Skin of body (tissue), 2 donors: Measurements from ENCODE around the gene LCMT2. TPM values are rescaled to one million over a fixed set of nuclear protein-coding genes. Genes with fewer than 3 reads are reported as not detected.
"Not testable (repeated sequence)": the region's sequence is repeated elsewhere in the genome, so short reads cannot be mapped to it uniquely, and the experiment has no call there.

Experiments used
- DNase-seq: peaks from one replicate; lab custom pipeline; 2025; lab: John Stamatoyannopoulos, UW
- total RNA-seq: library from RNA; depleted of rRNA; stranded (reverse); fragments of >200 nt; gene quantifications from one replicate; pipeline ENCODE4 v1.2.3, GENCODE V29; 2014

Gene LCMT2
- total RNA-seq, 1 donor from 2014 or later: 4.4 TPM

DNA sequence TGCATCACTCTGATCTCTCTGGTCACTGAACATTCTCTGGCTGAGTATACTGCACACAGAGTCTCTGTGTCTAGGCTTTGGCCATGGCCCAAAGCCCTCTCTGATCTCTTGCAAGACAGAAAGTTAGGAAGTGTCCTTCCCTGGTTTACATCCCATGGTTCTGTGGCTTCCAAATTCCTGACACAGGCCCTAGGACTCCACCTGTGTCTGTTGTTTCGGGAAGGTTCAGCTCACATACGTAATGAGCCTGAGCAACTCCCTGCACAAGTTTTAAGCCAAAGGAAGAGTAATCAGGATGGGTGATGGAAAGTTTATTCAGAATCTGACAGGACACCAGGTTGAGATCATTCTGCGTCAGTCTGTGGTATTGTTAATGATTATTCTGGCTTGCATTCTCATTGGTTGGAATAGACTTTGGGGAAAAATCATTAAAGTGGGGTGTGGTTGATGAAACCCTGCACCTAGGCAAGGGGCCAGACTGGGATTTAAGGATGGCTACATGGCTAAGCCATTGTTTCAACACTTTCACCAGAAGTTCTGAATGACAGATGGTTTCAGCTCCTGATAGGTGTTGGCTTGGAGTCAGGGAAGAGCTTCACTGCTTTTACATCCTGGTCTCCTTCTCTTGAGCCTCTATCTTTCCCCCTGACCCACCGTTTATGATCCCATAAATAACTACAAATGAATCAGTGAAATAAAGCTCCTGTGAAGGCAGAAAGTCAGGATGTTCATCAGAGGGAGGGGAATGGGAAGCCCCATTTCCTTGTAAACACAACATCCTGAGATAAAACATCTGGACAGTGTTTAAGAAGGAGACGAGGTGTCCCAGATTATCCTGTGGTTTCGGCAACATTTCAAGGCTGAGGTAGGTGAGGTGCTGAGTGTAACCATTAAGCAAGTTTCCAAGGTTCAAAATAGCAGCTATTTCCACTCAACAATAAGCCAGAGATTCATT is 14.1 kb downstream of the LCMT2 start:
- no peak for DNase-seq

DNA sequence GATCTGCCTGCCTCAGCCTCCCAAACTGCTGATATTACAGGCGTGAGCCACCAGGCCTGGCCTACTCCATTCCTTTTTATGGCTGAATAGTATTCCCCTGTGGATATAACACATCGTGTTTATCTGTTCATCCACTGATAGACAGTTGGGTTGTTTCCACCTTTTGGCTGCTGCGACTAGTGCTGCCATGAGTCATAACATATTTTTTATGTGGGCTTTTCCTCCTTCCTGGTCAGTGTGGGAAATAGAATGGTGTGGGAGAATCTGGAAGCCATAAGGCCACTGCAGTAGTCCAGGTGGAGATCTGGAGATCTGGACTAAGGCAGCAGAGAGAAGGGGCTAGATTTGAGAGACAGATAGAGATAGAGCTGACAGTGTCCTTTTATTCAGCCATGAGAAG is 16.2 kb downstream of the LCMT2 start:
- DNase-seq: no peak

DNA sequence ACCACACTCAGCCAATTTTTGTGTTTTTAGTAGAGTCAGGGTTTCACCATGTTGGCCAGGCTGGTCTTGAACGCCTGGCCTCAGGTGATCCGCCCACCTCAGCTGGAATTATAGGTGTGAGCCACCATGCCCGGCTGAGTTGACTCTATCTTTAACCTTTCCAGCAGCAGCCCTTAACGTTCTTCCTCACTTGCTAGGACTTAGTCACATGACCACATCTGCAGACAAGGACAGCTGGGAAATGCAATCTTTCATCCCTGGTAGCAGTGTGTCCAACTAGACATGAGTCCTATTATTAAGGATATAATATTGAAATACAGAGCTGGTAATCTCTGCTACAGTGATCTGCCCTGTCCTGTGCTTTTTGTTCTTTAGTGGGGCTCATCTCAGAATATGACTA is 18.0 kb downstream of the LCMT2 start:
- no peak for DNase-seq

DNA sequence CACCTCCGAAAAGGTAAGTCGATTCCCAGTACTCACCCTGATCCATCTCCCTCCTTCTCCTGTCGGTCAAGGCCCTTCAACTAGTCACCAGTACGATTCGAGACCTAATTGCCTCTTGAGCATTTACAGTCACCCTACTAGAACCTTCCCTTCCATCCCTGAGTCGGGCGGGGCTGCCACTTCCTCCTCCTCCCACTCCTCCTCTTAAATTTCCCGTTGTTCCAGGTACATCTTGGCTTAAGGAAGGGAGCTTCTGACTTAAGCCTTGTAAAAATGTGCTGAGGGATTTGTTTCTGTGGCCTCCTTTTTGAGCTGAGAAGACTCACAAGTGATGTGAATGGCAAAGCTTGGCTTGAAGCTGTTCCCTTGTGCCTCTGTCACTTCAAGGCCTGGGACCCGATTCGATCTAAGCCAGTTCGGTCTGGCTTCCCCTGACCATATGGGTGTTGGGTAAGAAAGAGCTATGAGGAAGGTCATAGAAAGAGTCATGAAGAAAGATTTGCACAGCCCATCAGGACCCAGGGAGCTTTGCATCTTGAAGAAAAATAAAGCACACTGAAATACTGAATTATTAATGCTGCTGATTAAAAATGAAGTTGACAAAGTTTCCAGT is 28.1 kb downstream of the LCMT2 start, which contains the start of gene TGM7:
Gene TGM7, minus strand, starts transcription at position 51 of the 613 bp plus-strand sequence.
- DNase-seq: no peak

DNA sequence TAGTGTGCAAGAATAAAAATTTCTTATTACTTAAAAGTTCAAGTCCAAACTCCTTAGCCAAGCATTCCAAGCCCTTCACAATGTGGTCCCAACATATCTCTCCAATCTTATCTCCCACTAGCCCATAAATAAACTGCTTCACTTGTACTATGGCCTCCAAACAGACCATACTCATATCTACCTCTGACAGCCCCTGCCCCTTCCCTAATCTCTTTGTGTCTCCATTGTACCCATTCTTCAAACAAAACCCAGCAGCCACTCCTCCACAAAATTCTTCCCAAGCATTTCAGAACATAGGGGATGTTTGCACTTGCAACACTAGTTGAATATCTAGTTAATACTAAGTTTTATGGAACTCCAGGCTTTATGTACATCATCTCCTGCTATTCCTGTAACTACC is 30.5 kb downstream of the LCMT2 start:
- no peak for DNase-seq

DNA sequence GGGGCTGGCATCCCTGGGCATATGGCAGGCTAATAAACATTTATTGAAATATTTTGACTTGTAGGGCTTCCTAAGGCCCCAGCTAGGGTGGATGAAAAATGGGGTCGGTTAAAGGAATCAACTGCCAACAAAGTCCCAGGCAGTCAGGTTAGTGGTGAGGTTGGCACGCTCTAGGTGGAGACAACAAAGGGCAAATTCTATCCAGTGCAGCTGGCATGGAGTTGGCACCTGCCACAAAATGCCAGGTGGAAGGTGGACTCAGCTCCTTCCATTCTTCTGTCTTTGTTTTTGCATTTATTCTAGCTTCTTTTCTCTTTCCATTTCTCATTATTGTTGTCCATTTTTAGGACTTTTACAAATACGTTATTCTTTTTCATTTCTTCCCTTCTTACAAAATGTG is 31.0 kb downstream of the LCMT2 start:
- DNase-seq: no peak

DNA sequence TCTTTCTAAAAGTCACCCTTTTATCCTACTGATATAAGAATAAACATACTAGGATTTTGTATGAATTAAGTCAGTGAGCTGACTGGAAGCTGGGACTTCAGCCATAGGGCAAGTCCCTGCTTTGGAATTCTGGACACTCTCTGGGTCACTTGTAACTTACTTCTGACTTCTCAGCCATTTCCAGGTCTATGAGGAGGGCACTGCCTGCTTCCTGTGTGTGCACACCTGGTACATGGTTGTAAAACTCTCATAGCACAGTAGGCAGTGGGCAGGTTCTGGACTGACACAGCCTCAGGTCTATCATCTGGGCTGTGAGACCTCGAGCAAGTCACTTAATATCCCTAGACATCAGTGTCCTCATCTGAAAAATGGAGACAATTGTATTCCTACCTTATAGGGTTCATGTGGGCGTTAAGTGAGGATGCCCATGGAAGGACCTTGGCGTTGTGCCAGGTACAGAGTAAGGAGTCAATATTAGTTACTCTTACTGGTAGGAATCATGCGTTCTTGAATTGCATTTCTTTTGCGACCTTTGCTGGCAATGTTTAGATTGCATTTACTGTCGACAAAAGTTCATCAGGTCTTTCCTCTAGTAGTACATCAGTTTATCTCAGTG is 36.2 kb downstream of the LCMT2 start:
- no peak for DNase-seq

DNA sequence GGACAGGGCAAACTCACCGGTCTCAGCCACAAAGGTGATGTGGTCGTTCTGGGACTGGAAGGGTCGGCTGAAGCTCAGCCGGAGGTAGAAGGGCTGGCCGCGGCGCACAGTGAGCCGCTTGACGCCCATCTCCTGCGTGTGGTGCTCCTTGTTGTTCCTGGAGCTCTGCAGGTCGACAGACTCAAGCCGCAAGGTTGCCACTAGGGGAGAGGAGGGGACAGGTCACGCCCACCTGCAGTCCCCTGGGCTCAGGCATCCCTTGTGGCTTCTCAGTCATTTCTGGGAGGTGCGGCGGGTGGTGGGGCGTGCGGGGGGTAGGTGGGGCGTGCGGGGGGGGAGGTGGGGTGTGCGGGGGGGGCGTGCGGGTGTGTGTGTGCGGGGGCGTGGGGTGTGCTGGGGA is 36.9 kb downstream of the LCMT2 start:
- no peak for DNase-seq

DNA sequence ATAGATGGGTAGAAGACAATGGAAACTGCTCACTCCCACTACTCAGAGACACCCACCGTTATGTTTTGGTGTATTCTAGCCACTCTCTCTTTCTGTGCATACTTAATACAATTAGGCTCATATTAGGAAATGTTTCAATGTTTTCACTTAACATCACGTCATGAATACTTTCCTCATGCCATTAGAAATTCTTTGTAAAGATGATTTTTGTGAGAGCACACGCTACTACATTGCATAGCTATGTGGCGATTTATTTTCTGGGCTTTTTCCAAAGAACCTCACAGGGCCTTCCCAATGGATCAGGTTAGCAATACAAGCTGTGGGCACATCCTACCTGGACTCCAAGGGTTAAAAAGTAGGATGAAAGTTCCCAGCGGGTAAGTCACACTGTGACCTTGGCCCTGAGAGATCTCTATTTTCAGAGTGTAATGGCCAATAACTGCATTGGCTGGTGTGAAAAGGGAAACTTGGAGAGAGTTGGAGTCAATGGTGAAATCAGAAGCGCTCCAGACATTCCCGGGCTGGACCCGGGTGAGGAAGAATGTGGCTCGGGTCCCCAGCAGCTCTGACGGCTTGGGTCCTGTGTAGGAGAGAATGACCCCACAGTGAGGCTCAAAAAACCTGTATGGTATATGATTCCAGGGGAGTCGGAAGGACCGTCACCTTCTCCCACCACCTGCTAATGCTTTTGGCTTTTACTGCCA is 37.8 kb downstream of the LCMT2 start:
- peak; percentile 22 for DNase-seq

DNA sequence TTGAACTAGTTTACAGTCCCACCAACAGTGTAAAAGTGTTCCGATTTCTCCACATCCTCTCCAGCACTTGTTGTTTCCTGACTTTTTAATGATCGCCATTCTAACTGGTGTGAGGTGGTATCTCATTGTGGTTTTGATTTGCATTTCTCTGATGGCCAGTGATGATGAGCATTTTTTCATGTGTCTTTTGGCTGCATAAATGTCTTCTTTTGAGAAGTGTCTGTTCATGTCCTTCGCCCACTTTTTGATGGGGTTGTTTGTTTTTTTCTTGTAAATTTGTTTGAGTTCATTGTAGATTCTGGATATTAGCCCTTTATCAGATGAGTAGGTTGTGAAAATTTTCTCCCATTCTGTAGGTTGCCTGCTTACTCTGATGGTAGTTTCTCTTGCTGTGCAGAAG is 40.7 kb downstream of the LCMT2 start:
- DNase-seq: not testable (repeated sequence)

DNA sequence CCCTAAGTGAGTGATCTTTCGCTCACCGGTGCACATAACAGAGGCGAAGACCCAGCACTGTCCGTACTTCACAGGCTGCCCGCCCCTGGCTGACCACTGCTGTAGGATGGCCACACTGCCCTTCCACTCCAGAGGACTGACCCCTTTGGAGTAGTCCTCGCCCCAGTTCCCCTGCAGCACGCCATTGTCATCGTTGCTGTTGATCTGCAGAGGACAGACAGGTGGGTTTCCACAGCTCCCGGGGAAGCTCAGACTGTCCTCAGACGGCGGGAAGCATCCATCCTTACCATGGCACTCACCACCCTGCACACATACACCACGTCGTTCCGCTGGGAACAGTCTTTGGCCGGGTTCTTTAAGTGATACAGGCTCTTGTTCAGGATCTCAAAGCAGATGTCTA is 43.1 kb downstream of the LCMT2 start:
- no peak for DNase-seq

DNA sequence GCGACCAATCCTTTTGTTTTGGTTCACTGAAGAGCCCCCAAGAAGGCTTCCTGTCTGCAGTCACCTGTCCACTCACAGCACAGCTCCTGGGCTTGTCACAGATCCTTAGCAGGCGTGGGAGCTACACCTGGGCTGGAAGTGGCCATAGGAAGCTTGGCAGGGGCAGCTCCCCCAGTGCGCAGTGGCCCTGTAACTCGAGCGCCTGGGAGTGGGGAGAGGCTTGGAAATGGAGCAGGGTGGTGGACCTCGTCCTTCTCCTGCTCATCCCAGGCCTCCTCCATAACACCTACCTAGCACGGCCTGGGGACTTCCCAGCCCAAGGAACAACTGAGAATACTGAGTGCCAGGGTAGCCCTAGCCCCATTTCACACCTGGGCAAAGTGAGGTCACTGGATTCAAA is 44.3 kb downstream of the LCMT2 start:
- no peak for DNase-seq

DNA sequence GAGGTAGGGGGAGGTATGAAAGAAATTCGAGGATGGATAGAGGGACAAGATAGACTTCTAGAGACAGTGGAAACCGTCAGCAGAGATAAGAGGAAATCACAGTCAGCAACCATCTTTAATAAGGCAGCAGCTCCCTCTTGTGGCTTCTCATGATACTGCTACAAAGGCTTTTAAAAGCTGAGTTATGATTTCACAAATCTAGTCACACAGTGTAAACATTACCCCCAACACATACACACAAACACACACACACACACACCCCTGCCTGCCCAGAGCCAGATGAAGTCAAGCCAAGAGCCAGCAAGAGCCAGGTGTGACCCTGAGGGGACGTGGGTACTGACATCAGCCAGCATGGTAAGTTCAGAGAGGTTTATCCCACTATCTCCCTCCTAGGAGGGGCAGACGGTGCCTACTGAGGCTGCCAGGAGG is 44.8 kb downstream of the LCMT2 start:
- peak; percentile 34 for DNase-seq

DNA sequence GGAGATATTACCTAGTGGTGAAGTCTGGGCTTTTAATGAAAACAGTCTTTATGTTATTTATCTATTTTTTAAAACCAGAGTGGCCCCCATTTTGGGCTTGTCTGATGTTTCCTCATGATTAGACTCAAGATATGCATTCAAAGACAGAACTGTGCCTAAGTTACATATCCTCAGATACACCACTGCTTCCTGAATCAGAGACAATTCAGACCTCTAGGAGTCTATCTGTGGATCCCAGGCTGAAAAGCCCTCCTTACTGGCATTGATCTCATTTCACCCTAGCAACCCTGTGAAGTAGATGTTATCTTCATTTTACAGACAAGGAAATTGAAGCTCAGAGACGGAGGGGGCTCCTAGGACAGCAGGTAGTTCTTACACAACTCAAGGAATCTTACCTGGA is 46.8 kb downstream of the LCMT2 start:
- DNase-seq: no peak

DNA sequence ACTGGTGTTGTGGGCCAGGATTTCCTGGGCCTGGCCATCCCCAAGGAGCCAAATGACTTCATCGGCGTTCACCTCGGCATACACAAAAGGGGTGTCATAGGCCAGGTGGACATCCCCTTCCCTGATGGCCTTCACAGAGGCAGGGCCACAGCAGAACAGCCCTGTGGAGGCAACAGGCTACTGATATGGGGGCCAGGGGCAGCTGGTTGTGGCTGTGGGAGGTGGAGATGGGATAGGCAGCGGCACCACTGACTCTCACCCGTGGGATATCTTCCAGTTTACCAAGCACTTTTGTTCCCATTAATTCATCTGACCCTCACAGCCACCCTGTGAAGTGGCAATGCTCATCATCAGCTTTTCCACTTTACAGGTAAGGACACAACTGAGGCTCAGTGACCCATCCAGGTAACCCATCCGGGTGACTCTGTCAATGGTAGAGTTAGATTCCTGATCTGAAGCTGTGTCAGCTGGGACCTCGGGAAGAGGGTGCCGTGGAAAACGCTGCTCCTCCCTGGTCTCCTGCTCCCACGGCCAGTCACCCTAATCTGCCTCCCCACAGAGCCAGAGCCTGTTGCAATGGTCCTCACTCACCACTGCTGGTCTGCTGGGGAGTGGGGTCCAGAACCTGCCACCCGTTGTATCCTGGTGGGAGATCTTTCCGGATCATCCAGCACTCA is 48.3 kb downstream of the LCMT2 start:
- no peak for DNase-seq

DNA sequence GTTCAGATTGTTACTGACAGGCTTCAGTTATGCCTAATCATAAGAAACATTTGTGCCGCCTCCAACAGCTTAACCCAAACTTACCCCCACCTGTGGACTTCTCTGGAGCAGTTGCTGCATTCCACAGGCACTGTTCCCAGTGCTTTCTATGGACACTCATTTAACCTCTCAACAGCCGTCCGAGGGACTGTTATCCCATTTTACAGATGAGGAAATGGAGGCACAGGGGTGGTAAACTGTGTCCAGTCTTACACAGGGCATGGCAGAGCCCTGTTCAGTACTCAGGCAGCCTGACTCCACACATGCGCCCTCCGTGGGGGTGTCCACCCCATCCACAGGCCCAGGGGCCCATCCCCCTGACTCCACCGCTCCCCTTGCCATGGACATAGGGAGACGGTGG is 49.4 kb downstream of the LCMT2 start:
- DNase-seq: no peak

DNA sequence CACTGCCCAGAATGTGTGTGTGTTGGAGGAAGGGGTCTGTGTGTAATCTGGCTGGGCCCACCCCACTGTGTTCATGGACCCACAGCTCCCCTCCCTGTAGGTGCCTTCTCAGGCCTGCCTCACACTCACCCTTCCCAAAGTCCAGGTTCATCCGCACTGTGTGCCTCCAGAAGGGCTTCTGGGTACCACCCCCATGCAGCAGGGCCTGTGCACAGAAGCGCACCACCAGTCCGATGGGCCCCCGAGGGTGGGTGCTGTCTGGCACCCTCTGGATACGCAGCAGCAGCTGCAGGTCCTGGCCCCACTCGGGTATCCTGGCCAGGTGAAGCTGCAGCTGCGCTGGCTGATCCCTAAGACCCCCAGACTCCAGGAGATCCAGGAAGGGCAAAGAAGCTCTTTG is 50.9 kb downstream of the LCMT2 start:
- DNase-seq: no peak

DNA sequence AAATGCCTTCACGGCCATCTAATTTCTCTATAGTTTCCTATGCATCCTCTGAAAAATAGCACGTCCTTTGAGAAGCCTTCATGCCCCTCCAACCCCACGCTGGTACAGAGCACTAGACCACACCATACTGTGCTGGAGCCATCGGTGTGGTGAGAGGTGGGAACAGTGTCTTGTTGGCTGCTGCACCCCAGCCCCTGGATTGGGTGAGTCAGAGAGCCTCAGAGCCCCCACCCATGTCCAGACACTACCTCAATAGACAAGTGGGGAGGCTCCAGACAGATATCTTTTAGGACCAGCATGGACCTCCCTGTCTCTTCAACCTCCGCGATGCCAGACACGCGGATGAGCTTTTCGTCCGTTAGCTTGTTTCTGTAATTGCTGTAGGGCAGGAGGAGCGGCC is 51.5 kb downstream of the LCMT2 start:
- DNase-seq: no peak

DNA sequence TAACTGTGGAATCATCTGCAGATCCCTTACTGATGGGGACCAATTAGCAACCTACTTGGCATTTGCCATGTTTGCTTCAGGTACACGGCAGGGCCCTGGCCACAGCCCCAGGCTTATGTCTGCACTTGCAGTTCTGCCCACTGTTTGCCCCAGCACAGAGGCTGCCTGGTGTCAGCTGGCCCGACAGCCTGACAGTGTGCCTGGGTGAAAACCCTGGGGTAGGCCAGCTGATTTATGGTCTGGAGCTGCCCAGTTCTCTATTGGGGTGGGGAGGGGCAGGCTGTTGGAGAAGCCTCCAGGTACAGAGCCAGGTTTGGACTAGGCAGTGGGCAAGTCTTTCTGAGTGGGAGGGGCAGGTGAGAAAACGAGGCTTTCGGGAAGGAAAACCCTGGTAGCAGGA is 52.5 kb downstream of the LCMT2 start:
- no peak for DNase-seq

DNA sequence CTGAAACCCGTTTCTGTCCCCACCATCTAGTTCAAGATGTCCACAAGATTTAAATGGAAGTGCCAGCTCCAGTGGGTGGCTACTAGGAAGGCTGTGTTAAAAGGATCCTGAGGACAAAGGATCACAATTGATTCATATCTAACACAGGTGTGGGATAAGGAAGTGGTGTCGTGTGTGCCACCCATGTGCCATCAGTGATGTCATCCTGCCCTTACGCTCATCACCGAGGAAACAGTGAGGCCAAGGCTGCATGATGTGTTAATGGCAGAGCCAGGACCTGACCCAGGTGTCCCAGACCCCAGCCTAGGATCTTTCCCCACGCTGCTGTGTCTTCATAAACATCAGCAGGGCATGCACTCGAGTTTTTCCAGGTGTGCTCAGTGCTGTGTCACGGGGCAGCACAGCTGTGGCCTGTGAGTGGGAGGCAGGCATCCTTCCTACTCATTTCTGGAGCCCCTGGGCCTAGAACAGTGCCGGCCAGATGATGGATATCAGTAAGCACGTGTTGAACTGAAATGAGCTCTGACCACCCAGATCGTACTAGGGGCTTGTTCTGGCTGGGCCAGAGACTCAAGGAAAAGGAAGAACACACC is 53.0 kb downstream of the LCMT2 start:
- no peak for DNase-seq
